ENCODE results near the gene SERINC3.
A peak's percentile ranks its signal among the peaks of the same experiment; 100 is the strongest.

Gene SERINC3

GRCh38 chr20:44552050-44552449, 30.2 kb upstream of the SERINC3 start:
- Histone ChIP-seq H3K36me3 (ENCODE audit: control insufficient read depth, insufficient read depth, low read length) (no peaks in the 10 kb centered on the region), H3K9ac (ENCODE audit: low read depth, low read length) (no peak overlapping the region), H3K27me3 (ENCODE audit: control insufficient read depth, insufficient read depth, low read length) (no peaks in the 10 kb centered on the region), H3K4me1 (ENCODE audit: control insufficient read depth, insufficient read depth, low read length) (no peaks in the 10 kb centered on the region), H3K4me3 (ENCODE audit: low read depth, low read length) (no peak overlapping the region), H3K9me3 (ENCODE audit: control insufficient read depth, insufficient read depth, low read length) (no peaks in the 10 kb centered on the region)

GRCh38 chr20:44549123-44549522, 27.3 kb upstream of the SERINC3 start:
- H3K9ac ChIP-seq (ENCODE audit: low read depth, low read length), result no peak overlapping the region
- no peaks in the 10 kb centered on the region for H3K27me3 ChIP-seq (ENCODE audit: control insufficient read depth, insufficient read depth, low read length)
- no peak overlapping the region for H3K4me3 ChIP-seq (ENCODE audit: low read depth, low read length)
- no peaks in the 10 kb centered on the region for H3K4me1 ChIP-seq (ENCODE audit: control insufficient read depth, insufficient read depth, low read length)
- no peaks in the 10 kb centered on the region for H3K36me3 ChIP-seq (ENCODE audit: control insufficient read depth, insufficient read depth, low read length)
- no peaks in the 10 kb centered on the region for H3K9me3 ChIP-seq (ENCODE audit: control insufficient read depth, insufficient read depth, low read length)

- H3K4me3 ChIP-seq (ENCODE audit: low read depth, low read length), result no peak overlapping the region
- H3K9me3 ChIP-seq (ENCODE audit: control insufficient read depth, insufficient read depth, low read length), result no peaks in the 10 kb centered on the region
- no peak overlapping the region for H3K9ac ChIP-seq (ENCODE audit: low read depth, low read length)
- H3K27me3 ChIP-seq (ENCODE audit: control insufficient read depth, insufficient read depth, low read length), result no peaks in the 10 kb centered on the region
- H3K36me3 ChIP-seq (ENCODE audit: control insufficient read depth, insufficient read depth, low read length), result no peaks in the 10 kb centered on the region
- no peaks in the 10 kb centered on the region for H3K4me1 ChIP-seq (ENCODE audit: control insufficient read depth, insufficient read depth, low read length)
These were observed 25.5 kb upstream of the SERINC3 start for GRCh38 chr20:44547419-44547818.

- peaks cover 2% of the 10 kb centered on the region for H3K4me1 ChIP-seq (ENCODE audit: control insufficient read depth, insufficient read depth, low read length)
- H3K9ac ChIP-seq (ENCODE audit: low read depth, low read length), result no peak overlapping the region
- H3K4me3 ChIP-seq (ENCODE audit: low read depth, low read length), result no peak overlapping the region
- no peaks in the 10 kb centered on the region for H3K27me3 ChIP-seq (ENCODE audit: control insufficient read depth, insufficient read depth, low read length)
- no peaks in the 10 kb centered on the region for H3K36me3 ChIP-seq (ENCODE audit: control insufficient read depth, insufficient read depth, low read length)
- H3K9me3 ChIP-seq (ENCODE audit: control insufficient read depth, insufficient read depth, low read length), result no peaks in the 10 kb centered on the region
These were observed 22.4 kb upstream of the SERINC3 start for GRCh38 chr20:44544263-44544662.

- Histone ChIP-seq H3K36me3 (ENCODE audit: control insufficient read depth, insufficient read depth, low read length) (no peaks in the 10 kb centered on the region), H3K4me1 (ENCODE audit: control insufficient read depth, insufficient read depth, low read length) (peaks cover 2% of the 10 kb centered on the region), H3K9me3 (ENCODE audit: control insufficient read depth, insufficient read depth, low read length) (no peaks in the 10 kb centered on the region), H3K27me3 (ENCODE audit: control insufficient read depth, insufficient read depth, low read length) (no peaks in the 10 kb centered on the region), H3K4me3 (ENCODE audit: low read depth, low read length) (no peak overlapping the region), H3K9ac (ENCODE audit: low read depth, low read length) (no peak overlapping the region)
These were observed 21.5 kb upstream of the SERINC3 start for GRCh38 chr20:44543358-44543757.

GRCh38 chr20:44542890-44543289, 21.0 kb upstream of the SERINC3 start:
- H3K9ac ChIP-seq (ENCODE audit: low read depth, low read length), result no peak overlapping the region
- no peaks in the 10 kb centered on the region for H3K9me3 ChIP-seq (ENCODE audit: control insufficient read depth, insufficient read depth, low read length)
- H3K4me1 ChIP-seq (ENCODE audit: control insufficient read depth, insufficient read depth, low read length), result peaks cover 2% of the 10 kb centered on the region
- no peak overlapping the region for H3K4me3 ChIP-seq (ENCODE audit: low read depth, low read length)
- no peaks in the 10 kb centered on the region for H3K36me3 ChIP-seq (ENCODE audit: control insufficient read depth, insufficient read depth, low read length)
- H3K27me3 ChIP-seq (ENCODE audit: control insufficient read depth, insufficient read depth, low read length), result no peaks in the 10 kb centered on the region

GRCh38 chr20:44541992-44542391, 20.1 kb upstream of the SERINC3 start:
- Histone ChIP-seq H3K4me3 (ENCODE audit: low read depth, low read length) (no peak overlapping the region), H3K9ac (ENCODE audit: low read depth, low read length) (no peak overlapping the region)

GRCh38 chr20:44540834-44541233, 19.0 kb upstream of the SERINC3 start:
- no peak overlapping the region for H3K4me3 ChIP-seq (ENCODE audit: low read depth, low read length)
- no peaks in the 10 kb centered on the region for H3K36me3 ChIP-seq (ENCODE audit: control insufficient read depth, insufficient read depth, low read length)
- no peaks in the 10 kb centered on the region for H3K9me3 ChIP-seq (ENCODE audit: control insufficient read depth, insufficient read depth, low read length)
- H3K9ac ChIP-seq (ENCODE audit: low read depth, low read length), result no peak overlapping the region
- no peaks in the 10 kb centered on the region for H3K27me3 ChIP-seq (ENCODE audit: control insufficient read depth, insufficient read depth, low read length)
- H3K4me1 ChIP-seq (ENCODE audit: control insufficient read depth, insufficient read depth, low read length), result peaks cover 2% of the 10 kb centered on the region

More at GRCh38 chr20:44541992-44542391, 20.1 kb upstream of the SERINC3 start:
- Histone ChIP-seq H3K36me3 (ENCODE audit: control insufficient read depth, insufficient read depth, low read length) (no peaks in the 10 kb centered on the region), H3K4me1 (ENCODE audit: control insufficient read depth, insufficient read depth, low read length) (peaks cover 2% of the 10 kb centered on the region), H3K27me3 (ENCODE audit: control insufficient read depth, insufficient read depth, low read length) (no peaks in the 10 kb centered on the region), H3K9me3 (ENCODE audit: control insufficient read depth, insufficient read depth, low read length) (no peaks in the 10 kb centered on the region)

- Histone ChIP-seq H3K4me3 (ENCODE audit: low read depth, low read length) (no peak overlapping the region), H3K9ac (ENCODE audit: low read depth, low read length) (no peak overlapping the region), H3K27me3 (ENCODE audit: control insufficient read depth, insufficient read depth, low read length) (no peaks in the 10 kb centered on the region), H3K36me3 (ENCODE audit: control insufficient read depth, insufficient read depth, low read length) (no peaks in the 10 kb centered on the region), H3K9me3 (ENCODE audit: control insufficient read depth, insufficient read depth, low read length) (no peaks in the 10 kb centered on the region), H3K4me1 (ENCODE audit: control insufficient read depth, insufficient read depth, low read length) (peaks cover 2% of the 10 kb centered on the region)
These were observed 16.1 kb upstream of the SERINC3 start for GRCh38 chr20:44537993-44538392.

GRCh38 chr20:44536175-44536574, 14.3 kb upstream of the SERINC3 start:
- Histone ChIP-seq H3K36me3 (ENCODE audit: control insufficient read depth, insufficient read depth, low read length) (no peaks in the 10 kb centered on the region), H3K4me1 (ENCODE audit: control insufficient read depth, insufficient read depth, low read length) (peaks cover 7% of the 10 kb centered on the region), H3K9ac (ENCODE audit: low read depth, low read length) (no peak overlapping the region), H3K27me3 (ENCODE audit: control insufficient read depth, insufficient read depth, low read length) (no peaks in the 10 kb centered on the region), H3K9me3 (ENCODE audit: control insufficient read depth, insufficient read depth, low read length) (no peaks in the 10 kb centered on the region), H3K4me3 (ENCODE audit: low read depth, low read length) (no peak overlapping the region)

GRCh38 chr20:44533928-44534327, 12.1 kb upstream of the SERINC3 start:
- Histone ChIP-seq H3K4me1 (ENCODE audit: control insufficient read depth, insufficient read depth, low read length) (peaks cover 5% of the 10 kb centered on the region), H3K9ac (ENCODE audit: low read depth, low read length) (no peak overlapping the region), H3K36me3 (ENCODE audit: control insufficient read depth, insufficient read depth, low read length) (no peaks in the 10 kb centered on the region), H3K4me3 (ENCODE audit: low read depth, low read length) (no peak overlapping the region), H3K27me3 (ENCODE audit: control insufficient read depth, insufficient read depth, low read length) (no peaks in the 10 kb centered on the region), H3K9me3 (ENCODE audit: control insufficient read depth, insufficient read depth, low read length) (no peaks in the 10 kb centered on the region)

GRCh38 chr20:44532981-44533331, 11.1 kb upstream of the SERINC3 start:
- H3K36me3 ChIP-seq (ENCODE audit: control insufficient read depth, insufficient read depth, low read length), result no peaks in the 10 kb centered on the region
- no peaks in the 10 kb centered on the region for H3K9me3 ChIP-seq (ENCODE audit: control insufficient read depth, insufficient read depth, low read length)
- H3K27me3 ChIP-seq (ENCODE audit: control insufficient read depth, insufficient read depth, low read length), result no peaks in the 10 kb centered on the region
- peak overlapping the region; percentile 14 for H3K9ac ChIP-seq (ENCODE audit: low read depth, low read length)
- no peak overlapping the region for H3K4me3 ChIP-seq (ENCODE audit: low read depth, low read length)
- peaks cover 5% of the 10 kb centered on the region for H3K4me1 ChIP-seq (ENCODE audit: control insufficient read depth, insufficient read depth, low read length)

All from iPS-15b (cell line).